Skeletal muscle tissue (tissue), 4 donors: ENCODE results near the gene PIR. TPM values are rescaled to one million over a fixed set of nuclear protein-coding genes. Genes with fewer than 3 reads are reported as not detected.

Source experiments
- H3K27ac ChIP-seq: one replicate; pipeline ENCODE4 v1.7.0; 2013; ENCODE audit warnings: mild to moderate bottlenecking, low read depth, low read length, inconsistent platforms
- H3K27me3 ChIP-seq, 3 donors: one replicate each; pipeline ENCODE4 v1.7.0; 2013; ENCODE audit warnings: low read length in 3 of 3; ENCODE audit not compliant: control insufficient read depth in 3 of 3, insufficient read depth in 3 of 3
- H3K36me3 ChIP-seq, 3 donors: one replicate each; pipeline ENCODE4 v1.7.0; 2013; ENCODE audit warnings: low read length in 3 of 3; ENCODE audit not compliant: control insufficient read depth in 3 of 3, insufficient read depth in 3 of 3
- H3K4me1 ChIP-seq, 3 donors: one replicate each; pipeline ENCODE4 v1.7.0; 2013; ENCODE audit warnings: low read length in 3 of 3, mild to moderate bottlenecking in 3 of 3; ENCODE audit not compliant: control insufficient read depth in 3 of 3, insufficient read depth in 3 of 3
- H3K4me3 ChIP-seq, 3 donors: one replicate each; pipeline ENCODE4 v1.7.0; 2013; ENCODE audit warnings: low read length in 3 of 3
- H3K9ac ChIP-seq, 3 donors: one replicate each; pipeline ENCODE4 v1.7.0; 2013; ENCODE audit warnings: low read length in 3 of 3, mild to moderate bottlenecking in 3 of 3, moderate library complexity in 2 of 3, low read depth in 1 of 3
- H3K9me3 ChIP-seq, 3 donors: one replicate each; pipeline ENCODE4 v1.7.0; 2013; ENCODE audit warnings: low read length in 3 of 3; ENCODE audit not compliant: control insufficient read depth in 3 of 3
- total RNA-seq: library from RNA; depleted of rRNA; stranded (reverse); fragments of >200 nt; gene quantifications from one replicate; pipeline ENCODE4 v1.2.3, GENCODE V29; 2014
- donor health status: Osteomylitis.

PIR gene
- total RNA-seq, 1 donor from 2014 or later, result 3.1 TPM

DNA sequence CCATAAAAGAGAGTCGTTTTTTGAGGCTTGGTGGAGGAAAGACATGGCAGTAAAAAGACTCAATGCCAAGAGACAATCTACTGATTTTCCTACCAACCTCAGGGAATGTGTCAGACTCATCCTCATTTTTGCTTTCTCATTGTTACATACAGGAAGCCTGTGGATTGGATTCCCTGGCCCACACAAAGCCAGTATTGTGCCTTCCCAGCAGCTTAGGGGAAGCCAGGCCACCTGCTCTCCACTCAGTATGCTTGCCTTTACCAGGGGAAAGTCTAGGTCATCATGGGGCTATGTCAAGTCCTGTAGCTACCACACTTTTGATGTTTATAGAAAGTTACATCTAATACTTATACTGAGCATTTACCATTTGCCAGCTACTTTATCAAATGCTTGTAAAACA is 18.4 kb upstream of the PIR start:
- no peak overlapping the region for H3K27ac ChIP-seq
- H3K4me1 ChIP-seq, result no peaks in the 10 kb centered on the region
- no peaks in the 10 kb centered on the region for H3K36me3 ChIP-seq
- H3K4me3 ChIP-seq, result no peak overlapping the region
- no peak overlapping the region for H3K9ac ChIP-seq
- H3K9me3 ChIP-seq, result no peaks in the 10 kb centered on the region
- H3K27me3 ChIP-seq, result no peaks in the 10 kb centered on the region

- H3K9ac ChIP-seq, result no peak overlapping the region
- no peak overlapping the region for H3K4me3 ChIP-seq
Measured at GRCh38 chrX:15509845-15510244, 16.7 kb upstream of the PIR start.

GRCh38 chrX:15507005-15507404 is 13.9 kb upstream of the PIR start:
- H3K4me3 ChIP-seq, result no peak overlapping the region
- no peaks in the 10 kb centered on the region for H3K36me3 ChIP-seq
- no peaks in the 10 kb centered on the region for H3K9me3 ChIP-seq
- H3K27me3 ChIP-seq, result peaks cover 0 to 11% (median 0%) of the 10 kb centered on the region in 3 donors
- H3K27ac ChIP-seq, result no peak overlapping the region
- no peaks in the 10 kb centered on the region for H3K4me1 ChIP-seq
- no peak overlapping the region for H3K9ac ChIP-seq

More at GRCh38 chrX:15509845-15510244, 16.7 kb upstream of the PIR start:
- no peaks in the 10 kb centered on the region for H3K36me3 ChIP-seq
- no peaks in the 10 kb centered on the region for H3K4me1 ChIP-seq
- H3K27ac ChIP-seq, result no peak overlapping the region
- H3K9me3 ChIP-seq, result no peaks in the 10 kb centered on the region
- H3K27me3 ChIP-seq, result no peaks in the 10 kb centered on the region

GRCh38 chrX:15505101-15505500 is 12.0 kb upstream of the PIR start:
- Histone ChIP-seq H3K4me1 (no peaks in the 10 kb centered on the region), H3K27me3 (peaks cover 0 to 11% (median 0%) of the 10 kb centered on the region in 3 donors), H3K36me3 (no peaks in the 10 kb centered on the region), H3K4me3 (no peak overlapping the region), H3K9ac (no peak overlapping the region), H3K27ac (no peak overlapping the region), H3K9me3 (no peaks in the 10 kb centered on the region)

DNA sequence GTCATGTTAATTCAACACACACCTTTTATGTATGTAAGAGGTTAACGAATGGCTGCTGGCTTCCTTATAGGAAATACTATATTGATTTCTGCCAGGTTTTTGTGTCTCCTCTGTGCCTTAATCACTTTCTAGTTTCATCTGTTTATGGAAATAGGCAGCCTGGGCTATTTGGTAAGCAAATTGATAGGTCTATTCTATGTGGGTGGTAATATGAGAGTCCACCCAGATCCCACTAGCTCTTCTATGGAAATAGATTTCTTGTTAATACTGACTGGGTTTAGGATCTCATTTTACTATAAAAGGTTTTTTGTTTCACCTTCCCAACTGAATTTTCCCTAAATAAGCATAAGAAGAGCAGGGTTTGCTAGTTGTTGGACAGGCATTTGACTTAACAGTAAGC is 11.5 kb upstream of the PIR start:
- no peak overlapping the region for H3K9ac ChIP-seq
- no peaks in the 10 kb centered on the region for H3K36me3 ChIP-seq
- H3K9me3 ChIP-seq, result no peaks in the 10 kb centered on the region
- H3K27me3 ChIP-seq, result peaks cover 0 to 11% (median 0%) of the 10 kb centered on the region in 3 donors
- H3K4me1 ChIP-seq, result no peaks in the 10 kb centered on the region
- no peak overlapping the region for H3K27ac ChIP-seq
- no peak overlapping the region for H3K4me3 ChIP-seq

- Histone ChIP-seq H3K4me1 (no peaks in the 10 kb centered on the region), H3K9me3 (no peaks in the 10 kb centered on the region), H3K36me3 (no peaks in the 10 kb centered on the region), H3K4me3 (peak overlapping the region in 1 of 3 donors; percentile 38), H3K27ac (no peak overlapping the region), H3K9ac (no peak overlapping the region), H3K27me3 (peaks cover 0 to 11% (median 0%) of the 10 kb centered on the region in 3 donors)
Measured at GRCh38 chrX:15501506-15501905, 8.4 kb upstream of the PIR start.

DNA sequence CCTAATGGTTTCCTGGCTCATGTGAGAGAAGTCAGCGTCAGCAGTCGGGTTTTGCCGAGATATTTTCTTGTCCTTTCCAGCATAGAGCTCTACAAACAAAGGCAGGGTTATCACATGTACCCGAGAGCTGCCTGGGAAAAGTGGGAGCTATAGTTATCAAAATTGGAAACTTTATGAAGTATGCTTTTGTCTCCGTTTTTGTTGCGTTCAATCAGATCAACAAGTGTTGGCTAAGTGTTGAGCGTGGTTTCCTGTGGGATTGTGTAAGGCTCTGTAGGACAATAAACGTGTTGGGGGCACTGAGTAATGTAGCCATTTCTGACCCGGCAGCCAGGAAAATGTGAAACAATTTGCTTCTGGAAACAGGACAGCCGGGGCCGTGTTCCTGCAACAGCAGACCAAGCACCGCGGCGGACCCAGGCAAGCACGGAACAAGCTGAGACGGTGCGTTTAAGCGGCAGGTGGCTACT is 7.4 kb upstream of the PIR start, which contains the start of gene BMX:
Gene BMX (plus strand): TSS at position 311 of the 470 bp plus-strand sequence. CDS start 7,547 bp downstream, outside the sequence.
- Histone ChIP-seq H3K27me3 (peaks cover 0 to 11% (median 0%) of the 10 kb centered on the region in 3 donors), H3K4me3 (peak within 1 kb of the TSS in 1 of 3 donors; percentile 38), H3K9me3 (no peaks in the 10 kb centered on the region), H3K36me3 (no peaks in the 10 kb centered on the region), H3K9ac (no peak within 1 kb of the TSS), H3K27ac (peak within 1 kb of the TSS; percentile 25), H3K4me1 (no peaks in the 10 kb centered on the region)

- Histone ChIP-seq H3K9me3 (no peaks in the 10 kb centered on the region), H3K9ac (no peak overlapping the region), H3K4me1 (no peaks in the 10 kb centered on the region), H3K27me3 (peaks cover 0 to 11% (median 0%) of the 10 kb centered on the region in 3 donors), H3K36me3 (no peaks in the 10 kb centered on the region), H3K4me3 (no peak overlapping the region), H3K27ac (no peak overlapping the region)
Measured at GRCh38 chrX:15499976-15500375, 6.8 kb upstream of the PIR start.

DNA sequence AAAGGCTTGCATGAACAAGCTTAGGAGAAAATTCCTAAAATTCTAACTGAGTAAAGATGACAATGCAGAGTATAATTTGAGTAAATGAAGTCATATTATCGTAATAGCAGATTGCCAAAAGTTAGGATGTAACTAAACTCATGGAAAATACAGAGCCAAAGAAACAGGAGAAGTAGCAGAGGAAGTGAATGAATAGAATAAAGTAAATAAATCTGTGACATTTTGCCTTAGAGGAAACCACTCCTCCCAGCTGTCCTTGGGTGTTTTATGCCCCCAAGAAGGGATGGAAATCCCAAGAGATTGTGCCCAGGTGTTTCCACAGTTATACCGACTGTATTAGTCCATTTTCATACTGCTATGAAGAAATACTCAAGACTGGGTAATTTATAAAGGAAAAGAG is 5.6 kb upstream of the PIR start:
- Histone ChIP-seq H3K9me3 (no peaks in the 10 kb centered on the region), H3K27ac (no peak overlapping the region), H3K4me3 (no peak overlapping the region), H3K9ac (no peak overlapping the region), H3K27me3 (peaks cover 0 to 9% (median 0%) of the 10 kb centered on the region in 3 donors), H3K4me1 (peaks cover 0 to under 1% (median 0%) of the 10 kb centered on the region in 3 donors), H3K36me3 (no peaks in the 10 kb centered on the region)

DNA sequence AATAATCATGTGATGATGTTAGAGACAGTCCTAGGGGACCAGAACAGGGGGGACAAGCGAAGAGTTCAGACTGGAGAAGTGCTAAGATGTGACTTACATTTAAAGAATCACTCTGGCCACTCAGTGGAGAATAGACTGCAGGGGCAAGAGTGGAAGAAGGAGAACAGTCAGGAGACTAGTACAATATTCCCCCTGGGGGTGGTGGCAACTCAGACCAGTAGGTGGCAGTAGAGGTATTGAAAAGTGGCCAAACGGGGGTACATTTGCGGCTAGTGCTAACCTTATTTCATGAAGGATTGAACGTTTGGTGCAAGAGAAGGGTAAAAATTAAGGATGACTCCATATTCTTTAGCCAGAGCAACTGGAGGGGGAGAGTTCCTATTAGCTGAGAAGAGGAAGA is 4.7 kb upstream of the PIR start:
- Histone ChIP-seq H3K4me3 (no peak overlapping the region), H3K4me1 (peaks cover 0 to 5% (median 0%) of the 10 kb centered on the region in 3 donors), H3K9ac (no peak overlapping the region), H3K27ac (no peak overlapping the region), H3K36me3 (no peaks in the 10 kb centered on the region), H3K27me3 (peaks cover 0 to 3% (median 0%) of the 10 kb centered on the region in 3 donors), H3K9me3 (no peaks in the 10 kb centered on the region)
